ENCODE measurements around the gene LDLRAD2.

The LDLRAD2 gene

DNA sequence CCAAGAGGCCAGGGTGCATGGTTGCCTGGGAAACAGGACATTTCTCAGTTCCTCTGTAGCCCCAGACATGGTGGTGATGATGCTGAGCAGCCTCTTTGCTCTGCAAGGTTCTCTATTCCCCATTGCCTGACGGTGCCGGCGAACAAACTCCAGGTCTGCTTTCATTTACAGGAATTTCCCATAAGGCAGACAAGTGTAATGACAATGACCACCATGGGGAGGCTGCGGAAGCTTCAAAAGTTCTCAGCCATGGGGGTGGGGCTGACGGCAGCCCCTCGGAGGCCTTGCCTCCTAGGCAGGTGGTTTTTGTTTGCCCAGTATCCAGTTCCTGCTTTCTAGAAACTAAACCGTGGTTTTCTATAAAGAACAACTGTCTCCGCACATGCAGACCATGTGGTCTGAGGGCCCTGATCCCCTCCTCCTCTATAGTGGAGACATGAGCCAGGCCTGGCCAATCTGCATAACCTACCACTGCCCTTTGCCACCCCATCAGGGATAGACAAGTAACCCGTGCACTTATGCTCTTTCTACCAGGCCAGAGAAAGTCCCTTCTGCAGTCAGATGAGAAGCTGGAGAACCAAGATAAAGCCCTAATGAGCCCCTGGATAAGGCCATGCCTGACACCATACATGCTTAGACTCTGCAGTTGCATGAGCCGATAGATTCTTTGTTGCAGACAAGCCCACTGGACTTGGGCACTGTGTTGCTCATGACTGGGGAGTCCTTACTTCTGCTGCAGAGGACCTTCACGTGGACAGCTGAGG is 54.1 kb downstream of the LDLRAD2 start:
- peak; percentile 27 for ATAC-seq
- Mint-ChIP-seq H3K27ac (no peak overlapping the region), H3K4me1 (peaks cover 2% of the 10 kb centered on the region), H3K27me3 (no peaks in the 10 kb centered on the region), H3K36me3 (ENCODE audit: low read depth) (no peaks in the 10 kb centered on the region), H3K4me3 (no peak overlapping the region), H3K9me3 (no peaks in the 10 kb centered on the region)
- no peak for DNase-seq

DNA sequence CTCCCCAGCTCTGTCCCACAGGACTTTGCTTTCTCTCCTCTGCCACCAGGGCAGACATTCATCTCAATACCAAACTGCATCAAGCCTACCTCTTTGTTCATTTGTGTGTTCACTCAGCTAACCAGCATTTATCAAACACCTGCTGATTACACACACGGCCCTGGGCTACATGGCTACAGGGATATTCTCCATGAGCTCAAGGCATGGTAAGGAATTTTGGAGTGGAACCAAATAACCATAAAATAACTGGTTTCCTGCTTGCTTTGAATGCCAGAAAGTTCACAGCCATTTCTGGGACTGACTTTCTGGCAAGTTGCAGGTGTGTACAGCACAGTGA is 54.6 kb downstream of the LDLRAD2 start:
- H3K27me3 Mint-ChIP-seq: no peaks in the 10 kb centered on the region
- H3K9me3 Mint-ChIP-seq: no peaks in the 10 kb centered on the region
- ATAC-seq: no peak
- no peak for DNase-seq
- H3K4me1 Mint-ChIP-seq: peaks cover 2% of the 10 kb centered on the region
- H3K36me3 Mint-ChIP-seq (ENCODE audit: low read depth): no peaks in the 10 kb centered on the region
- H3K4me3 Mint-ChIP-seq: no peak overlapping the region
- H3K27ac Mint-ChIP-seq: no peak overlapping the region

DNA sequence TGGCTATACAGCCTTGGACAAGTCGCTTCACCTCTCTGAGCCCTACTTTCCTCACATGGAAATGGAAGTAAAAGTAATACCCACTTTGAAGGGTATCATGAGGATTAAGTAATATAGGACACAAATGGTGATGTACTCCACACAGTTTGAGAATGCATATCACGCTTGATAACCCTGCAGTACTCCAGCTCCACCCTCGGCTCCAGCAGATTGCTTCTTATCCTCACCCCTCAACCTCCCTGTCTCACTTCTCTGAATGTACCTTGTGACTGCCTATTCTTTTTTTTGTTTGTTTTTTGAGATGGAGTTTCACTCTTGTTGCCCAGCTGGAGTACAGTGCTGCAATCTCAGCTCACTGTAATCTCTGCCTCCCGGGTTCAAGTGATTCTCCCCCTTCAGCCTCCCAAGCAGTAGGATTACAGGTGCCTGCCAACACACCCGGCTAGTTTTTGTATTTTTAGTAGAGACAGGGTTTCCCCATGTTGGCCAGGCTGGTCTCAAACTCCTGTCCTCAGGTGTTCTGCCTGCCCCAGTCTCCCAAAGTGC is 55.5 kb downstream of the LDLRAD2 start:
- H3K4me1 Mint-ChIP-seq: peaks cover 2% of the 10 kb centered on the region
- ATAC-seq: no peak
- H3K27ac Mint-ChIP-seq: no peak overlapping the region
- H3K27me3 Mint-ChIP-seq: no peaks in the 10 kb centered on the region
- no peak overlapping the region for H3K4me3 Mint-ChIP-seq
- no peaks in the 10 kb centered on the region for H3K36me3 Mint-ChIP-seq (ENCODE audit: low read depth)
- DNase-seq: no peak
- H3K9me3 Mint-ChIP-seq: no peaks in the 10 kb centered on the region

DNA sequence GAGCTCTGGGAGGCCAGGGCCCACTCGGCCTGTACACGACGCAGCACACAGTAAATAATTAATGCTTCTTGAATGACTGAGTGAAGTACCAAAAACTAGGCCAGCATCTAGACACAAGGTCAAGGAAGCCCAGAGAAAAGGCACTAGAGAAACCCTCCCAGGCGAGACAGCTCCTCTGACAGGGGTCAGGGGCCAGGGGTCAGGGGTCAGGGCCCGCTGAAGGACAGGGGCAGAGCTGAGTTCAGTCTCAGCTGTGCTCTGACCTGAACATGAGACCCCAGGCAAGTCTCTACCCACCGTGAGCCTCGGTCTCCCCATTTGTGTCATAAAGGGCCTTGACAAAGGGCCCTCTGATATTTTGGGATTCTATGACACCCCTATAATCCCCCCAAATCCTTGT is 56.4 kb downstream of the LDLRAD2 start:
- Mint-ChIP-seq H3K27ac (no peak overlapping the region), H3K4me3 (no peak overlapping the region), H3K9me3 (no peaks in the 10 kb centered on the region), H3K36me3 (ENCODE audit: low read depth) (no peaks in the 10 kb centered on the region), H3K27me3 (no peaks in the 10 kb centered on the region), H3K4me1 (peaks cover 2% of the 10 kb centered on the region)
- ATAC-seq (no peak), DNase-seq (no peak)

GRCh38 chr1:21868941-21869454 is 56.9 kb downstream of the LDLRAD2 start:
- H3K27me3 Mint-ChIP-seq: no peaks in the 10 kb centered on the region
- no peak overlapping the region for H3K27ac Mint-ChIP-seq
- H3K4me3 Mint-ChIP-seq: no peak overlapping the region
- no peaks in the 10 kb centered on the region for H3K9me3 Mint-ChIP-seq
- no peak for ATAC-seq
- DNase-seq: no peak
- peaks cover 2% of the 10 kb centered on the region for H3K4me1 Mint-ChIP-seq
- H3K36me3 Mint-ChIP-seq (ENCODE audit: low read depth): no peaks in the 10 kb centered on the region

DNA sequence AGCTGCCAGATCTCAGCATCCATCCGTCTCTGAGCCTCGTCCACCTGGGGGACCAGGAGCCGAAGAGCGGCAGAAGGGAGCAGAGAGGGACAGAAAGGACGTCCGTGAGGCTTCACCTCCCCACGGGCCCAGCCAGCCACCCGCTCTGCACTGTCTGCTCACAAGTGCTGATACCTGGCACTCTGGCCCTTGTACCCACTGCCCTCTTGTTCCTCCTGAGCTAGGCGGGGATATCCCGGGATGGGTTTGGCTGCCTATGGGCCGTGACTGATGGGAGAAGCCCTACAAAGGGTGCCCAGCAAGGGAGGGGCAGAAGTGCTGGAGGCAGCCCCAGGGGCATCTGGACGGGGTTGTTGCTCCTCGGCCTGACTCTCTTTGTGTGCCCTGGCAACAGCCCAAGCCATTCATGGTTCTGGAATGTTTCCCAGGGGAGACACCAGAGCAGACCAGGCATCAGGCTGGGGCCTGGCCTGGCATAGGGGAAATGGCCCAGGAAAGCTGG is 57.6 kb downstream of the LDLRAD2 start:
- no peaks in the 10 kb centered on the region for H3K27me3 Mint-ChIP-seq
- ATAC-seq (no peak), DNase-seq (no peak)
- peaks cover 2% of the 10 kb centered on the region for H3K4me1 Mint-ChIP-seq
- H3K36me3 Mint-ChIP-seq (ENCODE audit: low read depth): no peaks in the 10 kb centered on the region
- no peaks in the 10 kb centered on the region for H3K9me3 Mint-ChIP-seq
- no peak overlapping the region for H3K27ac Mint-ChIP-seq
- H3K4me3 Mint-ChIP-seq: no peak overlapping the region

GRCh38 chr1:21870611-21871010 is 58.5 kb downstream of the LDLRAD2 start:
- Mint-ChIP-seq H3K4me1 (peaks cover 2% of the 10 kb centered on the region), H3K9me3 (no peaks in the 10 kb centered on the region), H3K4me3 (no peak overlapping the region), H3K27me3 (no peaks in the 10 kb centered on the region), H3K27ac (no peak overlapping the region), H3K36me3 (ENCODE audit: low read depth) (no peaks in the 10 kb centered on the region)
- DNase-seq (no peak), ATAC-seq (no peak)

- ATAC-seq (no peak), DNase-seq (no peak)
- Mint-ChIP-seq H3K4me1 (no peaks in the 10 kb centered on the region), H3K36me3 (ENCODE audit: low read depth) (no peaks in the 10 kb centered on the region), H3K27ac (no peak overlapping the region), H3K27me3 (no peaks in the 10 kb centered on the region), H3K9me3 (no peaks in the 10 kb centered on the region), H3K4me3 (no peak overlapping the region)
Measured at GRCh38 chr1:21871943-21872342, 59.9 kb downstream of the LDLRAD2 start.

DNA sequence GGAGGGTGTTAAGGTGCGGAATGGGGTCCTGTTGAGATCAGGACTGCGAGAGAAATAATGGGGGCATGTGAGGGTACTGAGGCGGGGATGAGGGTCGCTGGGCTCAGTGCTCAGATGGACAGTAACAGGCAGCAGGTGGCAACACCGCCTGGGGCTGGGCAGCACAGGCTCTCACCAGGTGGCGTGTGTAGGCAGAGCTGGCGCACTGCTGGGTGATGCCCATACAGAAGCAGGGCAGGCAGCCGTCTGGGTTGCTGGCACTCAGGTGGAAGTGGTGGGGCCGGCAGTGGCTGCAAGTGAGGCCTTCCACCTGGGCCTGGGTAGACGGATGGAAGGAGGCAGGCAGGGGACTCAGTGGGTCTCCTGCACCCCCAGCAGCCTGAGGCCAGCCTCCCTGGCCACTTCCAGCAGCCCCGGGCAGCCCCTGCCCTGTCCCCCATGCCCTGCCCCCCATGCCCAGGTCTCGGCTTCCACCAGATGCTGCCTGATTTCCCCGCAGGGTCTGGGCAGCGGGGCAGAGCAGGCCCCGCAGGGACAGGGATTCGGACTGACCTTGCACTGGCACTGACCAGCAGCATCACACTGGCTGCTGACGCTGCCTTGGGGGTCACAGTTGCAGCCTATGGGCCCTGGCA is 60.5 kb downstream of the LDLRAD2 start:
- Mint-ChIP-seq H3K27ac (no peak overlapping the region), H3K36me3 (ENCODE audit: low read depth) (no peaks in the 10 kb centered on the region), H3K27me3 (no peaks in the 10 kb centered on the region), H3K4me3 (no peak overlapping the region), H3K9me3 (no peaks in the 10 kb centered on the region), H3K4me1 (no peaks in the 10 kb centered on the region)
- DNase-seq (no peak), ATAC-seq (no peak)

- Mint-ChIP-seq H3K36me3 (ENCODE audit: low read depth) (no peaks in the 10 kb centered on the region), H3K27me3 (no peaks in the 10 kb centered on the region), H3K9me3 (no peaks in the 10 kb centered on the region), H3K4me1 (no peaks in the 10 kb centered on the region), H3K4me3 (no peak overlapping the region), H3K27ac (no peak overlapping the region)
- ATAC-seq (no peak), DNase-seq (no peak)
Measured at GRCh38 chr1:21873174-21873573, 61.1 kb downstream of the LDLRAD2 start.

GRCh38 chr1:21873761-21874160 is 61.7 kb downstream of the LDLRAD2 start:
- DNase-seq (no peak), ATAC-seq (no peak)
- H3K27me3 Mint-ChIP-seq: no peaks in the 10 kb centered on the region
- no peak overlapping the region for H3K27ac Mint-ChIP-seq
- H3K4me1 Mint-ChIP-seq: no peaks in the 10 kb centered on the region
- no peak overlapping the region for H3K4me3 Mint-ChIP-seq
- no peaks in the 10 kb centered on the region for H3K36me3 Mint-ChIP-seq (ENCODE audit: low read depth)
- H3K9me3 Mint-ChIP-seq: no peaks in the 10 kb centered on the region

DNA sequence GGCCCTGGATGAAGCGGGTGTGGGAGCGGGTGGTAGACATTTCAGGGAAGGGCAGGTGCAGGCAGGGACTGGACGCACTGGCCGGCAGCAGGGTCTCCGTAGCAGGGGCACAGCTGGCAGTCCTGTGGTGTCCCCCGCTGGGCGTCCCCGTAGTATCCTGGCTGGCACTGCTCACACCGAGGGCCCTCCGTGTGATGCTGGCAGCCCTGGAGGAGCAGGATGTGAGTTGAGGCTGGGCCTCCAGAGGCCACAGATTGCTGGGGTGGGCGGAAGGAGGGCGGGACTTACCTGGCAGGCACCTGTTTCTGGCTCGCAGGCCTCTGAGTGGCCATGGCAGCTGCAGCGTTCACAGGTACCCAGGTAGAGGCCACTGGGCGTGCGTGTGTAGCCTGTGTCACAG is 62.3 kb downstream of the LDLRAD2 start:
- ATAC-seq: no peak

More for the DNA sequence above, 62.3 kb downstream of the LDLRAD2 start:
- Mint-ChIP-seq H3K27me3 (no peaks in the 10 kb centered on the region), H3K9me3 (no peaks in the 10 kb centered on the region), H3K4me3 (no peak overlapping the region), H3K4me1 (no peaks in the 10 kb centered on the region), H3K27ac (no peak overlapping the region), H3K36me3 (ENCODE audit: low read depth) (no peaks in the 10 kb centered on the region)
- no peak for DNase-seq

Measured in activated naive CD8-positive, alpha-beta T cell treated with anti-CD3 and anti-CD28 coated beads, Interleukin-2, amount 50 U/mL, for 24 hours (primary cell).